Measurements from ENCODE around the gene TEX28. TPM values are rescaled to one million over a fixed set of nuclear protein-coding genes. Genes with fewer than 3 reads are reported as not detected.

Gene TEX28
- total RNA-seq, 1 donor from 2014 or later = not detected

DNA sequence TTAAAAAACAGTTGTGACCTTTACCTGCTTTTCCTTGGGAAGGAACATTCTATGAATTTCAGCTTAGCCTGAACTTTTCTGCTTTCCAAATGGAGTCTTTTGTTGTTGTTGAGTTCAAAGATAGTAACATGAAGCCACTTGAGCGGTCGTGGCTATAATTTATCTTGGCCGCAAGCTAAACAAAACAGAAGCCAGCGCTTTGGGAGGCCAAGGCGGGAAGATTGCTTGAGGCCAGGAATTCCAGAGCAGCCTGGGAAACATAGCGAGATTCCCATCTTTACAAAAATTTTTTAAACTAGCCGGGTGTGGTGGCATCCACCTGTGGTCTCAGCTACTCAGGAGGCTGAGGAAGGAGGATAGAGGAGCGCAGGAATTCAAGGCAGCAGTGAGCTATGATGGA lies 30.6 kb upstream of the TEX28 start:
- intact Hi-C loops (cut with DNase I) = no loop called here
- no peaks in the 10 kb centered on the region for H3K27me3 ChIP-seq

DNA sequence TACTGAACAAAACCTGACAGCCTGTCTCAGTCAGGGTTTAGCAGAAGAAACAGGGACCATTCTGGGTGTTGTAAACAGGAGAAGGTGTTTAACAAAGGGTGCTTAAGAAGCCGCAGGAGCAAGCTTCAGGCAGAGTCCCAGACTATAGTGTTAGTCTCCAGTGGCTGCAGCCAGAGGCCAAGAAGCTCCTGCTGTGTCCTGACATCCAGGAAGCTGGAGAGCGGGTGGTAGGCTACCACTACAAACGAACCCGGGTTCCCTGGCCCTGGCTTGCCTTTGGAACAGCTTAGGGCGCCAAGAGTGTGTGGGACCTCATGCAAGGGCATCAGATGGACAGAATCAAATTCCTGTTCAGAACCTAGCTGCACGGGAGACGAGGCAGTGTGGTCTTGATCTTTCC lies 28.6 kb upstream of the TEX28 start:
- TF ChIP-seq POLR2AphosphoS5 (IDR thresholded peaks at IDR 0.05; ENCODE audit: insufficient read depth in 1 of 2, low read depth in 1 of 2) (no peak), POLR2A (IDR thresholded peaks at IDR 0.05) (no peak)
- TF ChIP-seq, protein P1, sequence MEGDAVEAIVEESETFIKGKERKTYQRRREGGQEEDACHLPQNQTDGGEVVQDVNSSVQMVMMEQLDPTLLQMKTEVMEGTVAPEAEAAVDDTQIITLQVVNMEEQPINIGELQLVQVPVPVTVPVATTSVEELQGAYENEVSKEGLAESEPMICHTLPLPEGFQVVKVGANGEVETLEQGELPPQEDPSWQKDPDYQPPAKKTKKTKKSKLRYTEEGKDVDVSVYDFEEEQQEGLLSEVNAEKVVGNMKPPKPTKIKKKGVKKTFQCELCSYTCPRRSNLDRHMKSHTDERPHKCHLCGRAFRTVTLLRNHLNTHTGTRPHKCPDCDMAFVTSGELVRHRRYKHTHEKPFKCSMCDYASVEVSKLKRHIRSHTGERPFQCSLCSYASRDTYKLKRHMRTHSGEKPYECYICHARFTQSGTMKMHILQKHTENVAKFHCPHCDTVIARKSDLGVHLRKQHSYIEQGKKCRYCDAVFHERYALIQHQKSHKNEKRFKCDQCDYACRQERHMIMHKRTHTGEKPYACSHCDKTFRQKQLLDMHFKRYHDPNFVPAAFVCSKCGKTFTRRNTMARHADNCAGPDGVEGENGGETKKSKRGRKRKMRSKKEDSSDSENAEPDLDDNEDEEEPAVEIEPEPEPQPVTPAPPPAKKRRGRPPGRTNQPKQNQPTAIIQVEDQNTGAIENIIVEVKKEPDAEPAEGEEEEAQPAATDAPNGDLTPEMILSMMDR (IDR thresholded peaks at IDR 0.05) = no peak
- Histone ChIP-seq H3K9me3 (no peaks in the 10 kb centered on the region), H3K27ac (no peak overlapping the region), H3K4me3 (no peak overlapping the region), H3K4me1 (peaks cover 7% of the 10 kb centered on the region), H3K36me3 (no peaks in the 10 kb centered on the region), H3K27me3 (no peaks in the 10 kb centered on the region)
- DNase-seq (ENCODE audit: extremely low spot score in 2 of 2) = no peak
- intact Hi-C loops (cut with DNase I) = no loop called here

More for the DNA sequence above, 30.6 kb upstream of the TEX28 start:
- H3K9me3 ChIP-seq = no peaks in the 10 kb centered on the region
- peaks cover 7% of the 10 kb centered on the region for H3K4me1 ChIP-seq
- TF ChIP-seq, protein P1 (IDR thresholded peaks at IDR 0.05) = no peak
- TF ChIP-seq POLR2AphosphoS5 (IDR thresholded peaks at IDR 0.05; ENCODE audit: insufficient read depth in 1 of 2, low read depth in 1 of 2) (no peak), POLR2A (IDR thresholded peaks at IDR 0.05) (no peak)
- DNase-seq (ENCODE audit: extremely low spot score in 2 of 2) = no peak
- H3K36me3 ChIP-seq = no peaks in the 10 kb centered on the region
- H3K27ac ChIP-seq = no peak overlapping the region
- no peak overlapping the region for H3K4me3 ChIP-seq

DNA sequence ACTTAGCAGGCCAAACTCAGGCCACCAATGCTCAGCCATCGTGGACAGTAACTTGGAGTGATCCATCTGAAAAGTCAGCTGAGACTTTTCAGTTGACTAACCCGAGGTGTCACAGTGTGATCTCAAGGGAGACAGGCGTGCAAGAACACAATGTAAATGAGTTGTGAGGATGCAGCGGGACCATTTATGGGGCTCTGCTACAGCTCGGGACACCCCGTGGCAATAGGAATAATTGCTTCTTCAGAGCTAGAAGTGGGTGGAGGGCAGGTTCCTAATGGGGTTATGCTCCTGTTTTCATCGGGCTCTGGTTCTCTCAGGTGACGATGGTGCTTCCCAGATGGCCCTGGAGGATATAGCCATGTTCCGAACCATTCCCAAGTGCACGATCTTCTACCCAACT lies 28.0 kb upstream of the TEX28 start:
- Histone ChIP-seq H3K27me3 (no peaks in the 10 kb centered on the region), H3K36me3 (no peaks in the 10 kb centered on the region), H3K27ac (no peak overlapping the region), H3K9me3 (no peaks in the 10 kb centered on the region), H3K4me3 (no peak overlapping the region), H3K4me1 (peaks cover 7% of the 10 kb centered on the region)
- DNase-seq (ENCODE audit: extremely low spot score in 2 of 2) = no peak
- intact Hi-C loops (cut with DNase I) = no loop called here
- TF ChIP-seq POLR2AphosphoS5 (IDR thresholded peaks at IDR 0.05; ENCODE audit: insufficient read depth in 1 of 2, low read depth in 1 of 2) = no peak
- TF ChIP-seq, protein P1 (IDR thresholded peaks at IDR 0.05) = no peak
- TF ChIP-seq POLR2A (IDR thresholded peaks at IDR 0.05) = no peak

DNA sequence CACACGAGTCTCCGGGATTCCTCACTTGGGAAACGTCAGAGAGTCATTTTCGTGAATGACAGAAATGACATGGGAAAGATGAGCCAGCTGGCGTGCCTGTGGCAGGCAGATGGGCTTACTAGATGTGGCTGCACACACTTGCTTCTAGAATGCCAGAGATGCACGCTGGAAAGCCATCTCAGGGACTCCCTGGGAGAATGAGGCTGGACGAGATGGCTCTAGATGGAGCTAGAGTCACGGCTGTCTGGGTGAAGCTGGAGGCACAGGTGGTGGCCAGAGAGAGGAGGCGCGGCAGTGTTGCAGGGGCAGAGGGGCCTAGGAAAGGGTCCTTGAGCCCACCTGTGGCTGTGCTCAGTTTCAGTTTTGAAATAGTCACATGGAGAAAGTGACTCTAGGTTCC lies 26.7 kb upstream of the TEX28 start:
- TF ChIP-seq POLR2A (IDR thresholded peaks at IDR 0.05) = no peak
- TF ChIP-seq POLR2AphosphoS5 (IDR thresholded peaks at IDR 0.05; ENCODE audit: insufficient read depth in 1 of 2, low read depth in 1 of 2) = no peak
- TF ChIP-seq, protein P1 (IDR thresholded peaks at IDR 0.05) = no peak
- H3K27ac ChIP-seq = no peak overlapping the region
- no peaks in the 10 kb centered on the region for H3K9me3 ChIP-seq
- intact Hi-C loops (cut with DNase I) = no loop called here
- no peaks in the 10 kb centered on the region for H3K36me3 ChIP-seq
- H3K4me1 ChIP-seq = no peaks in the 10 kb centered on the region
- no peak for DNase-seq (ENCODE audit: extremely low spot score in 2 of 2)
- no peaks in the 10 kb centered on the region for H3K27me3 ChIP-seq
- no peak overlapping the region for H3K4me3 ChIP-seq

DNA sequence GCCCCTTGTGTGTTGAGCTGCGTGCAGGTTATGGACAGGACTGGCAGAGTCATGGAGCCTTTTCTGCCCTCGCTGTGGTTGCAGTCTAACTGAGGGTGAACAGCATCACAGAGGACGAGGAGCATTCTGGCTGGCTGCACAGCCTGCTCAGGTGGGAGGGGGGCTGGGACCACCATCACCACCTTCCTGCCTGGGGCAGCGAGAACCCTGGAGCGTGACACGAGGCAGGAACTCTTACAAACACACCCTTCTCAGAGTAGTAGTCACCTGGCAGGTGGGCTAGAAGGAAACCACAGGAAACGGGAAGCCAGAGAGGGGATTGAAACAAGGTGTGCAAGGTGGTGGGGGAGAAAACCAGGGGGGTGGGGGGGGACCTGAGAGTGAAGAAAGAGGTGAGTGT lies 26.2 kb upstream of the TEX28 start:
- no peak overlapping the region for H3K4me3 ChIP-seq
- no peak overlapping the region for H3K27ac ChIP-seq
- intact Hi-C loops (cut with DNase I) = no loop called here
- no peak for DNase-seq (ENCODE audit: extremely low spot score in 2 of 2)
- H3K27me3 ChIP-seq = no peaks in the 10 kb centered on the region
- H3K36me3 ChIP-seq = no peaks in the 10 kb centered on the region
- TF ChIP-seq POLR2A (IDR thresholded peaks at IDR 0.05) (no peak), POLR2AphosphoS5 (IDR thresholded peaks at IDR 0.05; ENCODE audit: insufficient read depth in 1 of 2, low read depth in 1 of 2) (no peak)
- TF ChIP-seq, protein P1 (IDR thresholded peaks at IDR 0.05) = no peak
- no peaks in the 10 kb centered on the region for H3K4me1 ChIP-seq
- H3K9me3 ChIP-seq = no peaks in the 10 kb centered on the region

Measured in vagina (tissue), 2 donors.